Body of pancreas (tissue), 4 donors: ENCODE measurements around the gene GP9.

ENCODE experiments used
- POLR2A ChIP-seq, 3 donors: fragments of 450-650 bp; IDR thresholded peaks; one replicate each; pipeline ENCODE4 v1.6.1; 2016; ENCODE audit warnings: antibody characterized with exemption in 3 of 3, mild to moderate bottlenecking in 2 of 3
- TF ChIP-seq, protein P1 (sequence below), 7 experiments: fragments of 450-650 bp in 4 of 7; fragments of 200-600 bp in 3 of 7; sonication (generic) in 3 of 7; IDR thresholded peaks; one replicate each; pipeline ENCODE4 v1.5.1; 2016 to 2019; ENCODE audit warnings: antibody characterized with exemption in 7 of 7

DNA sequence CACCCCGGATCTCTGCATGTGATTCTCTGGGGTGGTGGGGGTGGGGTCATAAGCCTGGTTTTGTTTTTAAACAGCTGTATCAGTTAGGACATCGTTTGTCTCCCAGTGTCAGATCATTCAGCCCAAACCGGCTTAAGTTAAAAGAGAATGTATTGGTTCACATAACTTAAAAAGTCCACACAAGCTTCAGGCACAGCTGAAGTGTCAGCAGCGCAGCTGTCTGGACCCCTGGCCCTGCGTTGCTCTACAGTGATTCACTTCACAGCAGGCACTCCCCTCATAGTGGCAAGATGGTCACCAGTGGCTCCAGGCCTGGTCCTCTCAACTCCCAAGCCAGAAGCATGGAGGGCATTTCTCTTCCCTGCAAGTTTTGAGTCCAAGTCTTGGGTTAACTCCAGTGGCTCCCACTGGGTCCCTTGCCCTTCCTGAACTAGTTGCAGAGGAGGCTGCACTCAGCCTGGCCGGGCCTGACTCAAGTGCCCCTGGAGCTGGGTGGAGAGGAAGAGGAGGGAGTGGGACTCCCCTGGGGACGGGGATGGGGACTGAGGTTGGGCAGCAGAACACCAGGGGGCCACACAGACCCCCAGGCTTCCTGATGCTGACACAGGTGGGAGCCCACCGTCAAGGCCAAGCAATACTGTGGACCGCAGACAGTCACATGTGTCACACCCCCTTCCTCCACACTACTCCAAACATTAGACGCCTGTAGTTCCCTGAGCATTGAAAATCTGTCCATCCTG is 28.9 kb upstream of the GP9 start:
- TF ChIP-seq POLR2A (IDR thresholded peaks at IDR 0.05): no peak
- TF ChIP-seq, protein P1, sequence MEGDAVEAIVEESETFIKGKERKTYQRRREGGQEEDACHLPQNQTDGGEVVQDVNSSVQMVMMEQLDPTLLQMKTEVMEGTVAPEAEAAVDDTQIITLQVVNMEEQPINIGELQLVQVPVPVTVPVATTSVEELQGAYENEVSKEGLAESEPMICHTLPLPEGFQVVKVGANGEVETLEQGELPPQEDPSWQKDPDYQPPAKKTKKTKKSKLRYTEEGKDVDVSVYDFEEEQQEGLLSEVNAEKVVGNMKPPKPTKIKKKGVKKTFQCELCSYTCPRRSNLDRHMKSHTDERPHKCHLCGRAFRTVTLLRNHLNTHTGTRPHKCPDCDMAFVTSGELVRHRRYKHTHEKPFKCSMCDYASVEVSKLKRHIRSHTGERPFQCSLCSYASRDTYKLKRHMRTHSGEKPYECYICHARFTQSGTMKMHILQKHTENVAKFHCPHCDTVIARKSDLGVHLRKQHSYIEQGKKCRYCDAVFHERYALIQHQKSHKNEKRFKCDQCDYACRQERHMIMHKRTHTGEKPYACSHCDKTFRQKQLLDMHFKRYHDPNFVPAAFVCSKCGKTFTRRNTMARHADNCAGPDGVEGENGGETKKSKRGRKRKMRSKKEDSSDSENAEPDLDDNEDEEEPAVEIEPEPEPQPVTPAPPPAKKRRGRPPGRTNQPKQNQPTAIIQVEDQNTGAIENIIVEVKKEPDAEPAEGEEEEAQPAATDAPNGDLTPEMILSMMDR (IDR thresholded peaks at IDR 0.05): no peak
